ENCODE data around the gene STING1.

DNA sequence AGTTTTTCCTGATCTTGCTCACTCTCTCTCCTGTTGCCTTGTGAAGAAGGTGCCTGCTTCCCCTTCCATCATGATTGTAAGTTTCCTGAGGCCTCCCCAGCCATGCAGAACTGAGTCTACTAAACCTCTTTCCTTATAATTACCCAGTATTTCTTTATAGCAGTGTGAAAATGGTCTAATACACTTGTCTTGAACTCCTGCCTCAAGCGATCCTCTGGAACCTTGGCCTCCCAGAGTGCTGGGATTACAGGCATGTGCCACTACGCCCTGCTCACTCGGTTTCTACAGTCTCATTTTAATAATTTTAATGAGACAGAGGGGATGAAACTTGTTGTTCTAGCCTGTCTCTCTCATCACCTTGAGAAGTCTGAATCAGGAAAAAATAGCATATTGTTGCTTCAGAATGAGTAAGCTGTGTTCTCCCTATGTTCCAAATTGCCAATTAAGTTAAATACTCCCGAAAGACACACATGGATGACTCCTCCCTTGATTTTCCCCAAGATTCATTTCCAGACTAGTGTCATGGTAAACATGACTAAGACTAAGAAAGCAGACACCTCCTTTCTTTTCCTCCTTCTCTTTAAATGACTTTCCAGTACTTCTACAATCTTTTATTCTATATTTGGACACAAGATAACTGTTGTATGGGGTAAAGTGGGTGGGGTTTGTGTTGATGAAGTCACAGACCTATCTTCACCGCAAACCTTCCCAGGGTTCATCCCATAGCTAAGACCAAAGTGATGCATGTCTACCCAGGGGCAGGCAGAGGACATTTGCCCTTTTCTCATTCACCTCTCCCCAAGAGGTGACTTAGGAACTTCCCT is 35.4 kb downstream of the STING1 start:
- no peak for TF ChIP-seq POLR2AphosphoS5 (IDR thresholded peaks at IDR 0.05; ENCODE audit: borderline replicate concordance, low read depth, low read length)
- no peak for TF ChIP-seq EZH2 (IDR thresholded peaks at IDR 0.05)
- TF ChIP-seq FOXP2 (optimal IDR thresholded peaks at IDR 0.05; ENCODE audit: control extremely low read depth, extremely low read length, insufficient read depth) = no peak

Data from SK-N-MC (cell line).